Stomach (tissue), 4 donors: ENCODE measurements around the gene ASL.
"Not testable (repeated sequence)": the region's sequence is repeated elsewhere in the genome, so short reads cannot be mapped to it uniquely, and the experiment has no call there.

ENCODE experiments used
- POLR2A ChIP-seq, 4 donors: fragments of 450-650 bp; IDR thresholded peaks; one replicate each; pipeline ENCODE4 v1.6.1; 2016; ENCODE audit warnings: antibody characterized with exemption in 4 of 4, control low read depth in 2 of 4, mild to moderate bottlenecking in 1 of 4, moderate library complexity in 1 of 4
- POLR2AphosphoS5 ChIP-seq, 3 donors: sonication (generic); formaldehyde crosslinking; IDR thresholded peaks; one replicate each; pipeline ENCODE4 v1.6.1; 2016; ENCODE audit warnings: antibody characterized with exemption in 3 of 3
- TF ChIP-seq, protein P1 (sequence below), 7 experiments: fragments of 450-650 bp in 4 of 7; fragments of 200-600 bp in 3 of 7; sonication (generic) in 3 of 7; IDR thresholded peaks; one replicate each; pipeline ENCODE4 v1.5.1; 2016 to 2019; ENCODE audit warnings: antibody characterized with exemption in 7 of 7, control low read depth in 2 of 7, mild to moderate bottlenecking in 1 of 7

DNA sequence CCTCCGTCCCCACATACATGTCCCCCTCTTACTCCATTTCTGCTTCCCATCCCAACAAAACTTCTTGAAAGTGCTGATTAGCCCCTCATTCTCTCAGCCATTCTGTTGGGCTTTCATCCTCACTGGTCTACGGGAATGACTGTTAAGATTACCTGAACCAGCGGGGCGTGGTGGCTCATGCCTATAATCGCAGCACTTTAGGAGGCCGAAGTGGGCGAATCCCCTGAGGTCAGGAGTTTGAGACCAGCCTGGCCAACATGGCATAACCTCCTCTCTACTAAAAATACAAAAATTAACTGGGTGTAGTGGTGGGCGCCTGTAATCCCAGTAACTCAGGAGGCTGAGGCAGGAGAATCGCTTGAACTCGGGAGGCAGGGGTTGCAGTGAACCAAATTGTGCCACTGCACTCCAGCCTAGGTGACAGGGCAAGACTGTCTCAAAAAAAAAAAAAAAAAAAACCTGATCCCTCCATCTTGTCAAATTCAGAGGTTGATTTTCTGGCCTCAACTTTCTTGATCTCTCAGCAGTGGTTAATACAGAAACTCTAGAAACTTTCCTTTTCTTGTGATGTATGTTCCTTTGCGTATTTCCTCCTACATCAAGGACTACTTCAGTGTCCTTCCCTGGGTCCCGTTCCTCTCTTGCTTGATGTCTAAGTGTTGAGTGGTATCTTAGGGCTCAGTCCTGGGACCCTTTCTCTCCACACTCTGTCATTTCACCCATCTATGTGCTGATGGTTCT is 41.2 kb downstream of the ASL start:
- TF ChIP-seq, protein P1, sequence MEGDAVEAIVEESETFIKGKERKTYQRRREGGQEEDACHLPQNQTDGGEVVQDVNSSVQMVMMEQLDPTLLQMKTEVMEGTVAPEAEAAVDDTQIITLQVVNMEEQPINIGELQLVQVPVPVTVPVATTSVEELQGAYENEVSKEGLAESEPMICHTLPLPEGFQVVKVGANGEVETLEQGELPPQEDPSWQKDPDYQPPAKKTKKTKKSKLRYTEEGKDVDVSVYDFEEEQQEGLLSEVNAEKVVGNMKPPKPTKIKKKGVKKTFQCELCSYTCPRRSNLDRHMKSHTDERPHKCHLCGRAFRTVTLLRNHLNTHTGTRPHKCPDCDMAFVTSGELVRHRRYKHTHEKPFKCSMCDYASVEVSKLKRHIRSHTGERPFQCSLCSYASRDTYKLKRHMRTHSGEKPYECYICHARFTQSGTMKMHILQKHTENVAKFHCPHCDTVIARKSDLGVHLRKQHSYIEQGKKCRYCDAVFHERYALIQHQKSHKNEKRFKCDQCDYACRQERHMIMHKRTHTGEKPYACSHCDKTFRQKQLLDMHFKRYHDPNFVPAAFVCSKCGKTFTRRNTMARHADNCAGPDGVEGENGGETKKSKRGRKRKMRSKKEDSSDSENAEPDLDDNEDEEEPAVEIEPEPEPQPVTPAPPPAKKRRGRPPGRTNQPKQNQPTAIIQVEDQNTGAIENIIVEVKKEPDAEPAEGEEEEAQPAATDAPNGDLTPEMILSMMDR (IDR thresholded peaks at IDR 0.05): not testable (repeated sequence)
- not testable (repeated sequence) for TF ChIP-seq POLR2A, POLR2AphosphoS5 (IDR thresholded peaks at IDR 0.05)
